Measurements from ENCODE around the gene ABCC1.
A peak's percentile ranks its signal among the peaks of the same experiment; 100 is the strongest.

The ABCC1 gene

GRCh38 chr16:15960124-15960971, 10.9 kb downstream of the ABCC1 start:
- peaks cover 55% of the 10 kb centered on the region for H3K4me1 ChIP-seq (ENCODE audit: insufficient read depth, low read length)
- peak overlapping the region; percentile 64 for H3K4me2 ChIP-seq (ENCODE audit: insufficient read depth, low read length)
- H3K9ac ChIP-seq (ENCODE audit: low read depth, low read length), result peak overlapping the region; percentile 52
- H3K27me3 ChIP-seq (ENCODE audit: insufficient read depth, low read length, poor library complexity), result no peaks in the 10 kb centered on the region
- ATAC-seq (ENCODE audit: insufficient read depth, low read depth) (peak; percentile 11; the same call in 2 of the 3 replicates), DNase-seq (no peak)
- peaks cover 13% of the 10 kb centered on the region for H4K20me1 ChIP-seq (ENCODE audit: insufficient read depth, low read length)
- H3K9me3 ChIP-seq (ENCODE audit: insufficient read depth, low read length, severe bottlenecking), result peaks cover 7% of the 10 kb centered on the region
- no peak overlapping the region for H2AFZ ChIP-seq (ENCODE audit: low read depth, low read length)
- H3K36me3 ChIP-seq (ENCODE audit: insufficient read depth, low read length), result no peaks in the 10 kb centered on the region
- TF ChIP-seq CTCF (IDR thresholded peaks at IDR 0.05; ENCODE audit: borderline replicate concordance, extremely low read depth, low read length, poor library complexity, severe bottlenecking), result no peak
- H3K27ac ChIP-seq (ENCODE audit: low read length), result peak overlapping the region; percentile 94
- peaks cover 90% of the 10 kb centered on the region for H3K79me2 ChIP-seq (ENCODE audit: insufficient read depth, low read length)
- H3K4me3 ChIP-seq (ENCODE audit: low read depth in 1 of 2, low read length in 2 of 2), result peak overlapping the region in 1 of 2 experiments; percentile 25; a peak in 2 of 4 replicates

GRCh38 chr16:15961060-15961511, 11.7 kb downstream of the ABCC1 start:
- H4K20me1 ChIP-seq (ENCODE audit: insufficient read depth, low read length), result peaks cover 7% of the 10 kb centered on the region; the same call in 1 of the 2 replicates

GRCh38 chr16:15961571-15962090, 12.2 kb downstream of the ABCC1 start:
- Histone ChIP-seq H3K79me2 (ENCODE audit: insufficient read depth, low read length) (peaks cover 90% of the 10 kb centered on the region), H3K4me1 (ENCODE audit: insufficient read depth, low read length) (peaks cover 44% of the 10 kb centered on the region), H3K4me2 (ENCODE audit: insufficient read depth, low read length) (peak overlapping the region; percentile 64), H3K9me3 (ENCODE audit: insufficient read depth, low read length, severe bottlenecking) (peaks cover 7% of the 10 kb centered on the region), H3K27ac (ENCODE audit: low read length) (peak overlapping the region; percentile 94), H3K27me3 (ENCODE audit: insufficient read depth, low read length, poor library complexity) (no peaks in the 10 kb centered on the region), H3K4me3 (ENCODE audit: low read depth in 1 of 2, low read length in 2 of 2) (peak overlapping the region; percentile 9 to 52; a peak in 3 of 4 replicates), H3K36me3 (ENCODE audit: insufficient read depth, low read length) (no peaks in the 10 kb centered on the region), H3K9ac (ENCODE audit: low read depth, low read length) (peak overlapping the region; percentile 52), H4K20me1 (ENCODE audit: insufficient read depth, low read length) (peaks cover 7% of the 10 kb centered on the region; the same call in 1 of the 2 replicates), H2AFZ (ENCODE audit: low read depth, low read length) (peak overlapping the region; percentile 32)
- TF ChIP-seq CTCF (IDR thresholded peaks at IDR 0.05; ENCODE audit: borderline replicate concordance, extremely low read depth, low read length, poor library complexity, severe bottlenecking), result no peak
- no peak for TF ChIP-seq EZH2 (IDR thresholded peaks at IDR 0.05; ENCODE audit: borderline replicate concordance, low read depth, low read length, severe bottlenecking)
- DNase-seq (no peak), ATAC-seq (ENCODE audit: insufficient read depth, low read depth) (peak; percentile 27; the same call in 2 of the 3 replicates)

More at GRCh38 chr16:15961060-15961511, 11.7 kb downstream of the ABCC1 start:
- Histone ChIP-seq H3K36me3 (ENCODE audit: insufficient read depth, low read length) (no peaks in the 10 kb centered on the region), H3K79me2 (ENCODE audit: insufficient read depth, low read length) (peaks cover 90% of the 10 kb centered on the region), H3K4me2 (ENCODE audit: insufficient read depth, low read length) (peak overlapping the region; percentile 64), H3K4me1 (ENCODE audit: insufficient read depth, low read length) (peaks cover 47% of the 10 kb centered on the region), H3K27ac (ENCODE audit: low read length) (peak overlapping the region; percentile 94), H2AFZ (ENCODE audit: low read depth, low read length) (peak overlapping the region; percentile 32; the same call in 1 of the 2 replicates), H3K9me3 (ENCODE audit: insufficient read depth, low read length, severe bottlenecking) (peaks cover 7% of the 10 kb centered on the region), H3K9ac (ENCODE audit: low read depth, low read length) (peak overlapping the region; percentile 52), H3K4me3 (ENCODE audit: low read depth in 1 of 2, low read length in 2 of 2) (peak overlapping the region; percentile 9 to 52; a peak in 3 of 4 replicates), H3K27me3 (ENCODE audit: insufficient read depth, low read length, poor library complexity) (no peaks in the 10 kb centered on the region)
- DNase-seq, result peak; percentile 86
- ATAC-seq (ENCODE audit: insufficient read depth, low read depth), result peak; percentile 89
- no peak for TF ChIP-seq CTCF (IDR thresholded peaks at IDR 0.05; ENCODE audit: borderline replicate concordance, extremely low read depth, low read length, poor library complexity, severe bottlenecking)
- TF ChIP-seq EZH2 (IDR thresholded peaks at IDR 0.05; ENCODE audit: borderline replicate concordance, low read depth, low read length, severe bottlenecking), result no peak

Measured in DND-41 (cell line).